NCI-H2029 (cell line): Measurements from ENCODE around the gene C14orf132.

Source experiments
- DNase-seq: peaks from one replicate; lab custom pipeline; 2025; lab: John Stamatoyannopoulos, UW

The C14orf132 gene

GRCh38 chr14:96083667-96084320, 44.6 kb downstream of the C14orf132 start:
- peak; percentile 79 for DNase-seq

- peak; percentile 51 for DNase-seq
These were observed 45.6 kb downstream of the C14orf132 start for GRCh38 chr14:96084796-96085195.

GRCh38 chr14:96085369-96085768, 46.2 kb downstream of the C14orf132 start:
- DNase-seq = no peak

GRCh38 chr14:96086032-96086431, 46.9 kb downstream of the C14orf132 start:
- no peak for DNase-seq

GRCh38 chr14:96086574-96087077, 47.5 kb downstream of the C14orf132 start:
- no peak for DNase-seq

- no peak for DNase-seq
These were observed 48.9 kb downstream of the C14orf132 start for GRCh38 chr14:96088074-96088473.

- no peak for DNase-seq
These were observed 49.3 kb downstream of the C14orf132 start for GRCh38 chr14:96088481-96088880.

- no peak for DNase-seq
These were observed 49.7 kb downstream of the C14orf132 start for GRCh38 chr14:96088911-96089310.

GRCh38 chr14:96089401-96089800, 50.2 kb downstream of the C14orf132 start:
- DNase-seq = no peak

- DNase-seq = peak; percentile 85
These were observed 51.4 kb downstream of the C14orf132 start for GRCh38 chr14:96090441-96091148.

GRCh38 chr14:96091149-96091693, 52.1 kb downstream of the C14orf132 start:
- DNase-seq = peak; percentile 9

- no peak for DNase-seq
These were observed 52.8 kb downstream of the C14orf132 start for GRCh38 chr14:96091941-96092411.

GRCh38 chr14:96092936-96093335, 53.8 kb downstream of the C14orf132 start:
- DNase-seq = no peak

GRCh38 chr14:96094211-96094610, 55.0 kb downstream of the C14orf132 start:
- DNase-seq = no peak

- no peak for DNase-seq
These were observed 55.5 kb downstream of the C14orf132 start for GRCh38 chr14:96094656-96095055.

GRCh38 chr14:96095058-96095457, 55.9 kb downstream of the C14orf132 start:
- no peak for DNase-seq

- peak; percentile 51 for DNase-seq
These were observed 56.7 kb downstream of the C14orf132 start for GRCh38 chr14:96095581-96096476.

- DNase-seq = no peak
These were observed 57.8 kb downstream of the C14orf132 start for GRCh38 chr14:96096639-96097610.

GRCh38 chr14:96097752-96098151, 58.6 kb downstream of the C14orf132 start:
- no peak for DNase-seq

GRCh38 chr14:96098309-96098998, 59.3 kb downstream of the C14orf132 start:
- peak; percentile 60 for DNase-seq
